ENCODE results near the gene EDARADD.

Gene EDARADD

DNA sequence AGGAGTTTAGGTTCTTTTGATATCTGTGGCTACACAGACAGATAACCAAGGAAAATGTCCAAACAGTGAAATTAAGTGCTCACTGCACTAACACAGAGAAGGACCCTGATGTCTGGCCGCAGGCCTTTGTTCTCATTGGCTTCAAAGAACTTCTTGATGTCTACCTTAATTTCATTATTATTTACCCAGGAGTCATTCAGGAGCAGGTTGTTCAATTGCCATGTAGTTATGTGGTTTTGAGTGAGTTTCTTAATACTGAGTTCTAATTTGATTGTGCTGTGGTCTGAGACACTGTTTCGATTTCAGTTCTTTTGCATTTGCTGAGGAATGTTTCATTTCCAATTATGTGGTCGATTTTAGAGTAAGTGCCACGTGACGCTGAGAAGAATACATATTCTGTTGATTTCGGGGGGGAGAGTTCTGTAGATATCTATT lies 114.5 kb downstream of the EDARADD start:
- H2BK120ac ChIP-seq (ENCODE audit: low read depth, low read length): no peak overlapping the region
- no peak overlapping the region for H2AK5ac ChIP-seq (ENCODE audit: low read length)
- H3K18ac ChIP-seq (ENCODE audit: low read length): no peak overlapping the region

GRCh38 chr1:236509203-236509602 lies 115.1 kb downstream of the EDARADD start:
- Histone ChIP-seq H3K27ac (ENCODE audit: low read depth, low read length) (no peak overlapping the region), H3K79me2 (ENCODE audit: control insufficient read depth, insufficient read depth, low read length) (no peaks in the 10 kb centered on the region), H3K27me3 (ENCODE audit: insufficient read depth, low read length, poor library complexity) (no peaks in the 10 kb centered on the region), H3K4me3 (ENCODE audit: low read length) (no peak overlapping the region), H2BK120ac (ENCODE audit: low read depth, low read length) (no peak overlapping the region), H3K18ac (ENCODE audit: low read length) (no peak overlapping the region), H3K4me2 (ENCODE audit: low read length) (no peak overlapping the region), H2BK5ac (ENCODE audit: low read length) (no peak overlapping the region), H3K36me3 (ENCODE audit: control insufficient read depth, insufficient read depth, low read length) (no peaks in the 10 kb centered on the region), H3K4ac (ENCODE audit: low read depth, low read length) (no peak overlapping the region), H3K9ac (ENCODE audit: low read length) (no peak overlapping the region), H4K5ac (ENCODE audit: low read length) (no peak overlapping the region), H4K8ac (ENCODE audit: low read depth, low read length) (peak overlapping the region; percentile 28), H2BK15ac (replicated peaks; ENCODE audit: low read depth) (no peak overlapping the region), H3K79me1 (ENCODE audit: low read length) (no peaks in the 10 kb centered on the region), H3K4me1 (ENCODE audit: control insufficient read depth, low read depth, low read length) (no peaks in the 10 kb centered on the region), H2AK5ac (ENCODE audit: low read length) (no peak overlapping the region), H3K23ac (ENCODE audit: low read length) (no peak overlapping the region), H3K56ac (ENCODE audit: low read length) (no peak overlapping the region)
- no CpG with 5 or more reads among the region's 1 CpG for WGBS (ENCODE audit: extremely low coverage, insufficient coverage, low lambda C conversion rate)
- no peak for DNase-seq

More for the DNA sequence above, 114.5 kb downstream of the EDARADD start:
- H3K9ac ChIP-seq (ENCODE audit: low read length): no peak overlapping the region
- no peaks in the 10 kb centered on the region for H3K79me2 ChIP-seq (ENCODE audit: control insufficient read depth, insufficient read depth, low read length)
- H3K4me1 ChIP-seq (ENCODE audit: control insufficient read depth, low read depth, low read length): no peaks in the 10 kb centered on the region
- WGBS (ENCODE audit: extremely low coverage, insufficient coverage, low lambda C conversion rate): no CpG with 5 or more reads among the region's 6 CpGs
- H3K79me1 ChIP-seq (ENCODE audit: low read length): no peaks in the 10 kb centered on the region
- H3K36me3 ChIP-seq (ENCODE audit: control insufficient read depth, insufficient read depth, low read length): no peaks in the 10 kb centered on the region
- H3K23ac ChIP-seq (ENCODE audit: low read length): no peak overlapping the region
- no peak overlapping the region for H4K8ac ChIP-seq (ENCODE audit: low read depth, low read length)
- no peak overlapping the region for H2BK15ac ChIP-seq (replicated peaks; ENCODE audit: low read depth)
- H2BK5ac ChIP-seq (ENCODE audit: low read length): no peak overlapping the region
- DNase-seq: no peak
- H3K4me3 ChIP-seq (ENCODE audit: low read length): no peak overlapping the region
- no peaks in the 10 kb centered on the region for H3K27me3 ChIP-seq (ENCODE audit: insufficient read depth, low read length, poor library complexity)
- H3K4me2 ChIP-seq (ENCODE audit: low read length): no peak overlapping the region
- H3K4ac ChIP-seq (ENCODE audit: low read depth, low read length): no peak overlapping the region
- H3K27ac ChIP-seq (ENCODE audit: low read depth, low read length): no peak overlapping the region
- no peak overlapping the region for H4K5ac ChIP-seq (ENCODE audit: low read length)
- no peak overlapping the region for H3K56ac ChIP-seq (ENCODE audit: low read length)

DNA sequence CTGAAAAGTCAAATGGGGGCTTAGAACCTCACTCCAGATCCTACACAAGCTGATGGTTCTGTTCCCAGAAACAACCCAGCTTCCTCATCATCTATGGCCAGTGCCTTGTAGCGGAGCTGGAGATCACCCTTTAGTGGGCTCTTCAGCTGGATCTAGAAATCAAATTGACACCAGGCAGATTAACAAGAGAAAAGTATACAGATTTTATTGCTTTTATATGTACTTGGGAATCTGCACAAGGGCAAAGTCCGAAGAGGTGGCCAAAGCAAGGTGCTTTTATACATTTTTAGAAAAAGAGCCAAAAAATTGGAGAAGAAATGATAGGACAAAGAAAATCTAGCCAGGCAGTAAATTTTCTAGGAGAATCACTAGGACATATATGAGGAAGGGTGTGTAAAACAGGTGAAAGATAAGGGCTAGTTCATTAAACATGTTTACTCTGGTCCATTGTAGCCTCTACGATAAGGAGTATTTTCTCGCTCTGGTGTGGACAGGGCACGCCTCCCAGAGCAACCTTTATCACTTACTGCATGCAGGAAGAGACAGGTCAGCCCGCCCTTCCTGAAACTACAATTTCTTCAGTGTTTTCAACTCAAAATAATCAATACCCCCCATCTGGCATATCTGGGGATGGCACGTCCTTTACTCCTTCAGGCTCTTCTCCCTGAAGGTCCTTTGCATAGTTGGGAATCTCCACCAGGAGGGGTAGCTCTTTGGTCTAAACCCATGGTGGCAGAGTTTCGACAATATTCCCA lies 115.7 kb downstream of the EDARADD start:
- WGBS (ENCODE audit: extremely low coverage, insufficient coverage, low lambda C conversion rate): no CpG with 5 or more reads among the region's 8 CpGs
- Histone ChIP-seq H2BK15ac (replicated peaks; ENCODE audit: low read depth) (no peak overlapping the region), H3K9ac (ENCODE audit: low read length) (no peak overlapping the region), H3K18ac (ENCODE audit: low read length) (no peak overlapping the region), H3K79me1 (ENCODE audit: low read length) (no peaks in the 10 kb centered on the region), H3K79me2 (ENCODE audit: control insufficient read depth, insufficient read depth, low read length) (no peaks in the 10 kb centered on the region), H2BK120ac (ENCODE audit: low read depth, low read length) (no peak overlapping the region), H2AK5ac (ENCODE audit: low read length) (no peak overlapping the region), H3K4ac (ENCODE audit: low read depth, low read length) (no peak overlapping the region), H3K23ac (ENCODE audit: low read length) (no peak overlapping the region), H3K4me1 (ENCODE audit: control insufficient read depth, low read depth, low read length) (no peaks in the 10 kb centered on the region), H3K27me3 (ENCODE audit: insufficient read depth, low read length, poor library complexity) (no peaks in the 10 kb centered on the region), H3K4me3 (ENCODE audit: low read length) (no peak overlapping the region), H3K56ac (ENCODE audit: low read length) (no peak overlapping the region), H3K27ac (ENCODE audit: low read depth, low read length) (no peak overlapping the region), H4K8ac (ENCODE audit: low read depth, low read length) (no peak overlapping the region), H4K5ac (ENCODE audit: low read length) (no peak overlapping the region), H2BK5ac (ENCODE audit: low read length) (no peak overlapping the region), H3K4me2 (ENCODE audit: low read length) (no peak overlapping the region), H3K36me3 (ENCODE audit: control insufficient read depth, insufficient read depth, low read length) (no peaks in the 10 kb centered on the region)
- peak; percentile 28 for DNase-seq

- no peak overlapping the region for H2BK5ac ChIP-seq (ENCODE audit: low read length)
- no CpG with 5 or more reads among the region's 11 CpGs for WGBS (ENCODE audit: extremely low coverage, insufficient coverage, low lambda C conversion rate)
- H3K4ac ChIP-seq (ENCODE audit: low read depth, low read length): no peak overlapping the region
- no peak overlapping the region for H3K4me2 ChIP-seq (ENCODE audit: low read length)
- H3K79me2 ChIP-seq (ENCODE audit: control insufficient read depth, insufficient read depth, low read length): no peaks in the 10 kb centered on the region
- no peak overlapping the region for H3K9ac ChIP-seq (ENCODE audit: low read length)
- no peak overlapping the region for H4K8ac ChIP-seq (ENCODE audit: low read depth, low read length)
- no peak overlapping the region for H3K56ac ChIP-seq (ENCODE audit: low read length)
- no peaks in the 10 kb centered on the region for H3K36me3 ChIP-seq (ENCODE audit: control insufficient read depth, insufficient read depth, low read length)
- no peak overlapping the region for H3K23ac ChIP-seq (ENCODE audit: low read length)
- no peak overlapping the region for H3K27ac ChIP-seq (ENCODE audit: low read depth, low read length)
- H2BK120ac ChIP-seq (ENCODE audit: low read depth, low read length): no peak overlapping the region
- H3K4me3 ChIP-seq (ENCODE audit: low read length): no peak overlapping the region
- no peaks in the 10 kb centered on the region for H3K4me1 ChIP-seq (ENCODE audit: control insufficient read depth, low read depth, low read length)
- H3K79me1 ChIP-seq (ENCODE audit: low read length): no peaks in the 10 kb centered on the region
- no peak overlapping the region for H2BK15ac ChIP-seq (replicated peaks; ENCODE audit: low read depth)
- no peak overlapping the region for H4K5ac ChIP-seq (ENCODE audit: low read length)
- no peak overlapping the region for H3K18ac ChIP-seq (ENCODE audit: low read length)
- H3K27me3 ChIP-seq (ENCODE audit: insufficient read depth, low read length, poor library complexity): no peaks in the 10 kb centered on the region
- DNase-seq: no peak
- H2AK5ac ChIP-seq (ENCODE audit: low read length): no peak overlapping the region
Measured at GRCh38 chr1:236511735-236512418, 117.8 kb downstream of the EDARADD start.

GRCh38 chr1:236514703-236515442 lies 120.8 kb downstream of the EDARADD start:
- Histone ChIP-seq H3K79me1 (ENCODE audit: low read length) (no peaks in the 10 kb centered on the region), H3K27ac (ENCODE audit: low read depth, low read length) (no peak overlapping the region), H3K4me2 (ENCODE audit: low read length) (no peak overlapping the region), H3K18ac (ENCODE audit: low read length) (no peak overlapping the region), H3K9ac (ENCODE audit: low read length) (no peak overlapping the region), H2AK5ac (ENCODE audit: low read length) (no peak overlapping the region), H3K27me3 (ENCODE audit: insufficient read depth, low read length, poor library complexity) (no peaks in the 10 kb centered on the region), H2BK120ac (ENCODE audit: low read depth, low read length) (no peak overlapping the region), H2BK15ac (replicated peaks; ENCODE audit: low read depth) (no peak overlapping the region), H3K36me3 (ENCODE audit: control insufficient read depth, insufficient read depth, low read length) (no peaks in the 10 kb centered on the region), H2BK5ac (ENCODE audit: low read length) (no peak overlapping the region), H3K4me1 (ENCODE audit: control insufficient read depth, low read depth, low read length) (no peaks in the 10 kb centered on the region), H4K8ac (ENCODE audit: low read depth, low read length) (no peak overlapping the region), H3K4me3 (ENCODE audit: low read length) (no peak overlapping the region), H4K5ac (ENCODE audit: low read length) (no peak overlapping the region), H3K23ac (ENCODE audit: low read length) (no peak overlapping the region), H3K79me2 (ENCODE audit: control insufficient read depth, insufficient read depth, low read length) (no peaks in the 10 kb centered on the region), H3K56ac (ENCODE audit: low read length) (no peak overlapping the region), H3K4ac (ENCODE audit: low read depth, low read length) (no peak overlapping the region)
- no peak for DNase-seq
- no CpG with 5 or more reads among the region's 4 CpGs for WGBS (ENCODE audit: extremely low coverage, insufficient coverage, low lambda C conversion rate)
